Activated B cell treated with CpG ODN at 0.5 μM for 24 hours (primary cell): ENCODE data around the gene C11orf58. TPM values are rescaled to one million over a fixed set of nuclear protein-coding genes. Genes with fewer than 3 reads are reported as not detected.

Source experiments
- ATAC-seq: fragments of 200-7000 bp; cut with Tn5 transposase; one replicate; pipeline ENCODE4 v1.10.0; 2021; ENCODE audit warnings: low read depth, mild to moderate bottlenecking, moderate library complexity
- CTCF ChIA-PET: fragments of 350-600 bp; sonication (Branson Sonifier 250); formaldehyde crosslinking; loops from one replicate; lab custom pipeline; 2021; ENCODE audit warnings: antibody characterized with exemption; lab: Charles Lee
- POLR2A ChIA-PET: fragments of 350-600 bp; sonication (Branson Sonifier 250); formaldehyde crosslinking; loops from one replicate; lab custom pipeline; 2021; ENCODE audit warnings: antibody characterized with exemption; lab: Charles Lee
- DNase-seq: peaks from one replicate; pipeline ENCODE4 v3.0.0; 2022
- H3K27ac Mint-ChIP-seq: one replicate; pipeline ENCODE4 v1.8.0; 2020; ENCODE audit warnings: mixed read lengths
- H3K27me3 Mint-ChIP-seq: one replicate; pipeline ENCODE4 v1.8.0; 2021; ENCODE audit warnings: mixed read lengths
- H3K36me3 Mint-ChIP-seq: one replicate; pipeline ENCODE4 v1.8.0; 2021; ENCODE audit warnings: low read depth, mixed read lengths
- H3K4me1 Mint-ChIP-seq: one replicate; pipeline ENCODE4 v1.8.0; 2021; ENCODE audit warnings: mixed read lengths
- H3K4me3 Mint-ChIP-seq: one replicate; pipeline ENCODE4 v1.8.0; 2020; ENCODE audit warnings: mild to moderate bottlenecking, mixed read lengths
- H3K9me3 Mint-ChIP-seq: one replicate; pipeline ENCODE4 v1.8.0; 2020; ENCODE audit warnings: mixed read lengths
- intact Hi-C: fragments of 100-400 bp; cut with micrococcal nuclease; formaldehyde crosslinking; loops from one replicate; pipeline ENCODE4 v1.15.1; 2024
- total RNA-seq: library from RNA; stranded (reverse); gene quantifications from 2 replicates; pipeline ENCODE4 v1.2.3, GENCODE V29; 2022
- TF ChIP-seq, protein P1 (sequence below): fragments of 200-600 bp; IDR thresholded peaks from one replicate; pipeline ENCODE4 v1.8.0; 2022; ENCODE audit warnings: antibody characterized with exemption, mild to moderate bottlenecking

C11orf58 gene
- total RNA-seq, 1 donor from 2014 or later = 130 TPM

DNA sequence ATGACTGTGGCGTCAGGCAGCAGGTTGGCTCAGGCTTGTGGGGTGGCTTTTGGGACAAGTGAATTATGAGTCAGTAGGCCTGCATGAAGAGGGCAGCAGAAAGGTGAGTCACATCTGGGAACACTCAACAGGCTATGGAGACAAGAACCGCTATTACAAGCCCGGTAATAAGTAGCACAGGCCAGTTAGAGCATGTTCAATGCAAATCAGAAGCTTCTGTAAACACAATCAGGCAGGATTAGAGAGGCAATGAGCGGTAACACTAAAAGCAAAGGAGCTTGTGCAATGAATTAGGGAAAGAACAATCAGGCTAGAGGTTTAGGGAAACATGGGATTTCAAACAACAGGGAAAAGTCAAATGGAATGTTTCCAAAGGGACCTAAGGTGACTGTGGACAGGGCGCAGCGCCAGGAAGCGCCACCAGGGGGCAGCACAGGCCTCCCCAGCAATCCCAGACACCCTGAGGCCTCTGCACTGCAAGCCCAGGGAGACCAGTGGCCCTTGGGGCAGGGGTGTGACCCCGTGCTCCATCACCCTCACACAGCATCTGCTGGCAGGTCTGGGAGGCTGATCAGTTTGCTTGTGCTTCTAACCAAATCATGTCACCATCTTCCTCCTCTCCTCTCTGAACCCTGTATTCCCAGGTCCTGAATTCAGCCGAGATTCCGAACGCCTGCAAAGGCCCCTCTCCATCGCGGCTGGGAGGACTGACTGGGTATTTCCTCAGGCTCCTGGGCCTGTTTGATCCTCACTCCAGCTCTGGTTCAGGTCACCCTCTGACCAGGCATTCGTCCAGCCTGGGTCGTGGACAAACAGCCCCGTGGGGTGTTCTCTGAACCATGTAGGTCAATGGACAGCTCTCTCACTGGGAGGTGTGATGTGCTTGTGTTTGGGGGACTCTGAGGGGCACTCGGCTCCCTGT lies 50.0 kb downstream of the C11orf58 start:
- ATAC-seq = peak; percentile 74
- peak; percentile 47 for DNase-seq
- Mint-ChIP-seq H3K4me1 (no peaks in the 10 kb centered on the region), H3K4me3 (no peak overlapping the region), H3K9me3 (no peaks in the 10 kb centered on the region), H3K36me3 (no peaks in the 10 kb centered on the region), H3K27me3 (no peaks in the 10 kb centered on the region), H3K27ac (no peak overlapping the region)
- ChIA-PET CTCF (interaction anchor here (0.9 to 1.6 kb wide), 4 partner anchors 10 to 274 kb away, joined by 3 read pairs; no protein-coding TSS in a partner anchor), POLR2A (no interaction called here)
- intact Hi-C loops = loop anchor here (10.0 kb wide), 1 partner anchor 596 kb away; the partner anchor contains the start of gene KCNJ11
- TF ChIP-seq, protein P1, sequence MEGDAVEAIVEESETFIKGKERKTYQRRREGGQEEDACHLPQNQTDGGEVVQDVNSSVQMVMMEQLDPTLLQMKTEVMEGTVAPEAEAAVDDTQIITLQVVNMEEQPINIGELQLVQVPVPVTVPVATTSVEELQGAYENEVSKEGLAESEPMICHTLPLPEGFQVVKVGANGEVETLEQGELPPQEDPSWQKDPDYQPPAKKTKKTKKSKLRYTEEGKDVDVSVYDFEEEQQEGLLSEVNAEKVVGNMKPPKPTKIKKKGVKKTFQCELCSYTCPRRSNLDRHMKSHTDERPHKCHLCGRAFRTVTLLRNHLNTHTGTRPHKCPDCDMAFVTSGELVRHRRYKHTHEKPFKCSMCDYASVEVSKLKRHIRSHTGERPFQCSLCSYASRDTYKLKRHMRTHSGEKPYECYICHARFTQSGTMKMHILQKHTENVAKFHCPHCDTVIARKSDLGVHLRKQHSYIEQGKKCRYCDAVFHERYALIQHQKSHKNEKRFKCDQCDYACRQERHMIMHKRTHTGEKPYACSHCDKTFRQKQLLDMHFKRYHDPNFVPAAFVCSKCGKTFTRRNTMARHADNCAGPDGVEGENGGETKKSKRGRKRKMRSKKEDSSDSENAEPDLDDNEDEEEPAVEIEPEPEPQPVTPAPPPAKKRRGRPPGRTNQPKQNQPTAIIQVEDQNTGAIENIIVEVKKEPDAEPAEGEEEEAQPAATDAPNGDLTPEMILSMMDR = peak; percentile 93

DNA sequence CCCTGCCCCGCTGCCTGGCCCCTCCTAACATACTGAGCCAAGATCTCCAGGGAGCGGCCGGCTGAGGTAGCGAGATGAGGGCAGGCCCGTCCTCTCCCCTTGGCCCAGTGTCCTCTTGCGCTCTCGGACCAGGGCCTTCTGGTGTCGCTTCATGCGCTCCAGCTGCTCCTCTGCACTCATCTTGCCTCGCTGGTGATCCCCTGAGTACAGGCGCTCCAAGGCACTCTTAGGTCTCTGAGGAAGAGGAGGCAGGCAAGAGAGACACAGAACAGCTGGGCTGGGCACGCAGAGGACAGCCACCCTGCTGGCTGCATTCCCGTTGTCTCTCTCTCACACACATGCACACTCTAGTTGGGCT lies 50.6 kb downstream of the C11orf58 start:
- ChIA-PET POLR2A (no interaction called here), CTCF (interaction anchor here (0.9 to 1.6 kb wide), 2 partner anchors 10 to 12 kb away, joined by 3 read pairs; no protein-coding TSS in a partner anchor)
- ATAC-seq = no peak
- H3K27ac Mint-ChIP-seq = no peak overlapping the region
- no peaks in the 10 kb centered on the region for H3K9me3 Mint-ChIP-seq
- H3K27me3 Mint-ChIP-seq = no peaks in the 10 kb centered on the region
- TF ChIP-seq, protein P1 = no peak
- H3K4me3 Mint-ChIP-seq = no peak overlapping the region
- H3K36me3 Mint-ChIP-seq = no peaks in the 10 kb centered on the region
- no peak for DNase-seq
- intact Hi-C loops = loop anchor here (10.0 kb wide), 1 partner anchor 596 kb away; the partner anchor contains the start of gene KCNJ11
- H3K4me1 Mint-ChIP-seq = no peaks in the 10 kb centered on the region

DNA sequence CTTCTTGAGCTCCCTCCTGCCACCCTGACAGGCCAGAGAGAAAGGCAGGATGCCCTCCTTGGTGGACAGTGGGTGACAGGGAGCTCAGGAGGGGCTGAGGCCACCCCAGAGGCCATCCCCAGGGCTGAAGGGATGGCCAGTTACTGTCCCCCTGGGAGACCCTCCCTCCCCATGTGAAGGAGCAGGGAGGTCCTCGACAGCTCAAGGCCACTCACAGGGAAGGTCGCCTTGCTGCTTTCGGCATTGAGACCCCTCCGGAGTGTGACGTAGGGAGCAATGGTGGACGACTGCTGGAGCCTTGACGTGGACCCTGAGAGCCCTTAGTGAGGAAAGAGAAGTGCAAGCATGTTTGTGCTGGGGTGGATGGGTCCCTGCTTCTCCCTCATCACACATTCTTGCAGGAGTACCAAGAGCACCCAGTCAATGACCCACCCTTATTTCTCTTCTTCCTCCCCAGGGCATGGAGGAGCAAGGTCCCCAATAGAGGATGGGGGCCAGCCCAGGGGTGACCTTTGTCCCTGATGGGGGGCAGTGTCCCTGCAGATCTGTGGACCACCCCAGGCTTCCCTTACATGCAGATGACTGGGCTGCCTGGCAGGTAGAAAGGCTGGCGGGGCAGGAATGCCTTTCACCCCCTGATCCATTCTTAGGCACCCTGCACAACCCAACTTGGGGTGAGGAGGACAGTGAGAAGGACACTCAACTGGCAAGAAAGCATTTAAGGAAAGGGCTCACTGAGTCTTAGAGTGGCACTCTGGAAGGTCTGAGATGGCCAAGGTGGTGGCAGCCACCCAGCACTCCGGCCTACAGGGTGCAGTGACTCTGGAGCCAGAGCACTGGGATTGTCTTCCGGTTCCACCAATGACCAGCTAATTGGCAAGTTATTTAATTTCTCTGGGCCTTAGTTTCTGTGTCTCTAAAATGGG lies 51.4 kb downstream of the C11orf58 start:
- Mint-ChIP-seq H3K27ac (no peak overlapping the region), H3K4me1 (no peaks in the 10 kb centered on the region), H3K4me3 (no peak overlapping the region), H3K9me3 (no peaks in the 10 kb centered on the region), H3K27me3 (no peaks in the 10 kb centered on the region), H3K36me3 (no peaks in the 10 kb centered on the region)
- DNase-seq = no peak
- TF ChIP-seq, protein P1 = no peak
- POLR2A ChIA-PET = no interaction called here
- intact Hi-C loops = loop anchor here (10.0 kb wide), 1 partner anchor 595 kb away; the partner anchor contains the start of gene KCNJ11
- no peak for ATAC-seq
- CTCF ChIA-PET = interaction anchor here (0.9 to 1.6 kb wide), 2 partner anchors 11 to 12 kb away, joined by 3 read pairs; no protein-coding TSS in a partner anchor

DNA sequence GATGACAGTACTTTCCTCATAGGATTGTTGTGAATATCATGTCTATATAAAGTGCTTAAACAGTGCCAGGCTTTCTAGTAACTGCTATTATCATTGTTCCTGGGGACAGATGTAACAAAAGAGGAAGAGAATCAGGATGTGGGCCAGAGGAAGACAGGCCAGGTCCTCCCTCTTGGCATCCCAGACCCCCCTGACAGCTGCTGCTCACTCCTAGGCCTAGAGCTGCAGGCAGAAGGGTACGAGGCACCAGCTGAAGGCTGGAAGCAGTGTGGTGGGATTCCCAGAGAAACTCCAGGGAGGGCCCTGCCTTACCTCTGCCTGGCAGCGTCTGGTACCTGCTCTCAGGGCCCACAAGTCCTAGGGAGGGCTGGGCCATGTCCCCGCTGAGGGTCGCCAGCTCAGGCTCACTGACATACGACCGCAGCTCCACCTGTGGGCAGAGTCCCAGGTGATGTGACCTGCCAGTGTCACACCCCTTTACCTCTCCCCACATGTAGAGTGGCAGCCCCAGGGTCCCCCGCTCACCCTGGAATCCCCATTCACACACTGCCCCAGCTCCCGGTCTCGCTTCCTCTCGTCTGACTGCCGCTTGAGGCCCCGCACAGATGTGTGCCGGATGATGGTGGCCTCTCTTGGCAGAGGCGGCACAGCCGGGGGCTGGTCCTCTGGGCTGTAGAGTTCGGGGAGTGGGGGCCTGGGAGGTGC lies 52.2 kb downstream of the C11orf58 start:
- no peaks in the 10 kb centered on the region for H3K36me3 Mint-ChIP-seq
- intact Hi-C loops = no loop called here

More for the DNA sequence above, 52.2 kb downstream of the C11orf58 start:
- no peaks in the 10 kb centered on the region for H3K9me3 Mint-ChIP-seq
- H3K27me3 Mint-ChIP-seq = no peaks in the 10 kb centered on the region
- no peak overlapping the region for H3K4me3 Mint-ChIP-seq
- ChIA-PET CTCF (no interaction called here), POLR2A (no interaction called here)
- TF ChIP-seq, protein P1 = no peak
- DNase-seq (no peak), ATAC-seq (no peak)
- H3K4me1 Mint-ChIP-seq = peaks cover 5% of the 10 kb centered on the region
- no peak overlapping the region for H3K27ac Mint-ChIP-seq
